Naive B cell (primary cell): ENCODE results near the gene RANBP17. TPM values are rescaled to one million over a fixed set of nuclear protein-coding genes. Genes with fewer than 3 reads are reported as not detected.
"Not testable (repeated sequence)": the region's sequence is repeated elsewhere in the genome, so short reads cannot be mapped to it uniquely, and the experiment has no call there.

Source experiments
- ATAC-seq, 2 donors: fragments of 150-1000 bp; cut with Tn5 transposase; 2 replicates each; pipeline ENCODE4 v1.10.0; 2021; ENCODE audit warnings: low read depth in 2 of 2, mild to moderate bottlenecking in 2 of 2, moderate library complexity in 2 of 2
- DNase-seq: peaks from one replicate; pipeline ENCODE4 v3.0.0; 2022
- H3K27ac Mint-ChIP-seq, 6 donors: one replicate each; pipeline ENCODE4 v1.8.0; 2020 to 2022; ENCODE audit warnings: mild to moderate bottlenecking in 6 of 6, mixed read lengths in 6 of 6, moderate library complexity in 5 of 6, inconsistent platforms in 2 of 6
- H3K27me3 Mint-ChIP-seq, 3 donors: one replicate each; pipeline ENCODE4 v1.8.0; 2021 to 2022; ENCODE audit warnings: mixed read lengths in 3 of 3, mild to moderate bottlenecking in 1 of 3
- H3K36me3 Mint-ChIP-seq, 2 donors: one replicate each; pipeline ENCODE4 v1.8.0; 2020 to 2022; ENCODE audit warnings: mixed read lengths in 2 of 2, inconsistent platforms in 1 of 2, mild to moderate bottlenecking in 1 of 2
- H3K4me1 Mint-ChIP-seq, 3 donors: one replicate each; pipeline ENCODE4 v1.8.0; 2020 to 2022; ENCODE audit warnings: mixed read lengths in 3 of 3, inconsistent platforms in 1 of 3, mild to moderate bottlenecking in 1 of 3, moderate library complexity in 1 of 3
- H3K4me3 Mint-ChIP-seq, 8 donors: one replicate each; pipeline ENCODE4 v1.8.0; 2020 to 2022; ENCODE audit warnings: mild to moderate bottlenecking in 8 of 8, mixed read lengths in 8 of 8, moderate library complexity in 8 of 8, inconsistent platforms in 2 of 8
- H3K9me3 Mint-ChIP-seq, 7 donors: one replicate each; pipeline ENCODE4 v1.8.0; 2020 to 2022; ENCODE audit warnings: mixed read lengths in 7 of 7, mild to moderate bottlenecking in 5 of 7, inconsistent platforms in 2 of 7, moderate library complexity in 1 of 7
- polyA plus RNA-seq, 6 donors: library from polyadenylated mRNA; unstranded; fragments of 300-500 nt; fragmentation: Illumina TruSeq; gene quantifications; one replicate each; pipeline ENCODE4 v1.2.3, GENCODE V29; 2021; ENCODE audit warnings: low read depth in 6 of 6

Gene RANBP17
- polyA plus RNA-seq, 6 donors from 2014 or later: not detected

DNA sequence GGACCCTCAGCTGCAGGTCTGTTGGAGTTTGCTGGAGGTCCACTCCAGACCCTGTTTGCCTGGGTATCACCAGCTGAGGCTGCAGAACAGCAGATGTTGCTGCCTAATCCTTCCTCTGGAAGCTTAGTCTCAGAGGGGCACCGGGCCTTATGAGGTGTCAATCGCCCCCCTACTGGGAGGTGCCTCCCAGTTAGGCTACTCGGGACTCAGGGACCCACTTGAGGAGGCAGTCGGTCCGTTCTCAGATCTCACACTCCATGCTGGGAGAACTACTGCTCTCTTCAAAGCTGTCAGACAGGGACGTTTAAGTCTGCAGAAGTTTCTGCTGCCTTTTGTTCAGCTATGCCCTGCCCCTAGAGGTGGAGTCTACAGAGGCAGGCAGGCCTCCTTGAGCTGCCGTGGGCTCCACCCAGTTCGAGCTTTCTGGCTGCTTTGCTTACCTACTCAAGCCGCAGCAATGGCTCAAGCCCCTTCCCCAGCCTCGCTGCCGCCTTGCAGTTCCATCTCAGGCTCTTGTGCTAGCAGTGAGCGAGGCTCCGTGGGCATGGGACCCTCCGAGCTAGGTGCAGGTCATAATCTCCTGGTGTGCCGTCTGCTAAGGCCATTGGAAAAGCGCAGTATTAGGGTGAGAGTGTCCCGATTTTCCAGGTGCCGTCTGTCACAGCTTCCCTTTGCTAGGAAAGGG, 73.9 kb downstream of the RANBP17 start:
- DNase-seq, H3K4me3 Mint-ChIP-seq, ATAC-seq, H3K36me3 Mint-ChIP-seq, H3K4me1 Mint-ChIP-seq, H3K27ac Mint-ChIP-seq, H3K27me3 Mint-ChIP-seq: not testable (repeated sequence)
- H3K9me3 Mint-ChIP-seq: peaks cover 0 to 16% (median 6%) of the 10 kb centered on the region in 7 donors

DNA sequence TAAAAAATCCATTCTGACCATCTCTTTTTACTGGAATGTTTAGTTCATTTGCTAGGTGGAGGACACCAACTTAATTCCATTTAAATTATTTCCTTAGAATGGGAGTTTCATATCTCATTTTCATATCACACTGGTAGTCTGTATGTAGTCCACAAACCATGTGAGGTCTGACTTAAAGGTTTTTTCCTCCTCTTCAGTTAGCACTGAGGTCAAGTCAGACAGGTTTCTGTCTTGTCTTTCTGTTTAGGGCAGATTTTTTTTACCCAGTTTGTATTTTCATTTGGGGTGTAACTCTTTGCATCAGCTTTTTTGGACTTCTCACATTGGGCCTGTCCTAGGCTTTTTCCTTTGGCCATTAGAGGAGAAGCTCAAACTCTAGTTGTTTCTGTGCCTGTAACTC, 75.3 kb downstream of the RANBP17 start:
- H3K4me1 Mint-ChIP-seq: no peaks in the 10 kb centered on the region
- peaks cover 0 to 16% (median 4%) of the 10 kb centered on the region in 7 donors for H3K9me3 Mint-ChIP-seq
- DNase-seq (no peak), ATAC-seq (no peak)
- peaks cover 5 to 8% (median 6%) of the 10 kb centered on the region in 3 donors for H3K27me3 Mint-ChIP-seq
- H3K27ac Mint-ChIP-seq: no peak overlapping the region
- H3K36me3 Mint-ChIP-seq: no peaks in the 10 kb centered on the region
- no peak overlapping the region for H3K4me3 Mint-ChIP-seq

DNA sequence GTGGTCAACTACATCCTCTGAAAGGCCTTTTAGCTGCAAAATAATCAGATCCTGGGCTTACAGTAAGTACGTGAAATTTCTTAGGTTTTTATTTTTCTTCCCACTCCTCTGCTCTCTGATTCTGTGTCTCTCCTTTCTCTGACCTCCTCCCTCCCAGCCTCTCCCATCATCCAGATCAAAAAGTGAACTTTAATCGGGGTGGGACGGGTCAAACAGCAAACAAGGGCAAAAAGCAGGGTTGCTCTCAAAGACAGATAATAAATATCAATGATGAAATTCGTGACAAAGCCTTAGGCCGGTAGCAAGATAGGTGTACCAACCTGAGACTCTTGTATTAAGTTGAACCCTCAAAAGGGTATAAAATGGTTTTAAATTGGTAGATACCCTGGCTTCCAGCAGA, 76.1 kb downstream of the RANBP17 start:
- DNase-seq (no peak), ATAC-seq (no peak)
- Mint-ChIP-seq H3K27ac (no peak overlapping the region), H3K4me3 (no peak overlapping the region), H3K9me3 (peaks cover 0 to 16% (median 2%) of the 10 kb centered on the region in 7 donors), H3K36me3 (no peaks in the 10 kb centered on the region), H3K27me3 (peaks cover 5 to 8% (median 6%) of the 10 kb centered on the region in 3 donors), H3K4me1 (no peaks in the 10 kb centered on the region)

DNA sequence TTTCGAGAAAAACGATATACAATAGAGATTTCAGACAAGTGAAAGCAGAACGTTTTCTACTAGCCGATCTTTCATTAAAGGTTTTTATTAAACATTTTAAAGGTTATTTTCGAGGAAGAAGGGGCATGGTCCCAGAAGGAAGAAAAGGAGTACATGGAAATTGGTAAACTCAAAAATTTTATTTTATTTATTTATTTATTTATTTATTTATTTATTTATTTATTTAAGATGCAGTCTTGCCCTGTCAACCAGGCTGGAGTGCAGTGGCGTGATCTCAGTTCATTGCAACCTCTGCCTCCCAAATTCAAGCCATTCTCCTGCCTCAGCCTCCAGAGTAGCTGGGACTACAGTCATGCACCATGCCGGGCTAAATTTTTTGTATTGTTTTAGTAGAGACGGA, 77.4 kb downstream of the RANBP17 start:
- Mint-ChIP-seq H3K9me3 (peaks cover 0 to 12% (median 0%) of the 10 kb centered on the region in 7 donors), H3K4me3 (no peak overlapping the region), H3K27ac (no peak overlapping the region), H3K4me1 (no peaks in the 10 kb centered on the region), H3K27me3 (peaks cover 0 to 8% (median 6%) of the 10 kb centered on the region in 3 donors), H3K36me3 (no peaks in the 10 kb centered on the region)
- ATAC-seq: no peak
- DNase-seq: no peak

DNA sequence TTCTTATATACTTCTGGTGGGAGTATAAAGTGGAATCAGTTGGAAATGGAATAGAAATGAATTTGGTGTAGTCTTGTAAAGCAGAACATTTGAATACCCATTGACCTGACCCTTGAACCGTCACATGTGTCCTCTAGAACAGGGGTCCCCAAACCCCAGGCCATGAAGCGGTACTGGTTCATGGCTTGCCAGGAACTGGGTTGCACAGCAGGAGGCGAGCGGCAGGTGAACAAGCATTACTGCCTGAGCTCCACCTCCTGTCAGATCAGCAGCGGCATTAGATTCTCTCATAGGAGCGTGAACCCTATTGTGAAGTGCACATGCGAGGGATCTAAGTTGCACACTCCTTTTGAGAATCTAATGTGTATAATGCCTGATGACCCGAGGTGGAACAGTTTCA, 80.0 kb downstream of the RANBP17 start:
- no peak for ATAC-seq
- H3K27ac Mint-ChIP-seq: no peak overlapping the region
- H3K4me1 Mint-ChIP-seq: no peaks in the 10 kb centered on the region
- peaks cover 0 to 8% (median 0%) of the 10 kb centered on the region in 3 donors for H3K27me3 Mint-ChIP-seq
- H3K4me3 Mint-ChIP-seq: no peak overlapping the region
- DNase-seq: no peak
- H3K36me3 Mint-ChIP-seq: no peaks in the 10 kb centered on the region
- H3K9me3 Mint-ChIP-seq: peaks cover 0 to 12% (median 0%) of the 10 kb centered on the region in 7 donors

DNA sequence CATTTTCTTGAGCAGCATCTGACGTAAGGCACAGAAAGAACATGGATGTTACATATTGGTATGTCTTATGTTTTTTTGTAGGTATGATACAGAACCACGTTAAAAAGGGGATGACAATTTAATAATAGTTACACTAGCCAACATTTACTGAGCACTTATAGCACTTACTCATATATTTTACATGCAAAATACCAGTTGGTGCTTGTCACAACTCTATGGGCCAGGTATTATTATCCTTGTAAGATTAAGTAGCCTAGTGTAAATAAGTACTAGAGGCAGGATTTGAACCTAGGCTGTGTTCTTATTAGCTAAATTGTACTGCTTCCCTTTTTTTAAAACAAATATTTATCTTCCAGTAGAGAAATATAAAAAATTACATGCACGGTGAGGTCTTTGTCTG, 83.5 kb downstream of the RANBP17 start:
- Mint-ChIP-seq H3K4me1 (no peaks in the 10 kb centered on the region), H3K4me3 (no peak overlapping the region), H3K9me3 (no peaks in the 10 kb centered on the region), H3K27me3 (no peaks in the 10 kb centered on the region), H3K27ac (no peak overlapping the region), H3K36me3 (no peaks in the 10 kb centered on the region)
- DNase-seq (no peak), ATAC-seq (no peak)

DNA sequence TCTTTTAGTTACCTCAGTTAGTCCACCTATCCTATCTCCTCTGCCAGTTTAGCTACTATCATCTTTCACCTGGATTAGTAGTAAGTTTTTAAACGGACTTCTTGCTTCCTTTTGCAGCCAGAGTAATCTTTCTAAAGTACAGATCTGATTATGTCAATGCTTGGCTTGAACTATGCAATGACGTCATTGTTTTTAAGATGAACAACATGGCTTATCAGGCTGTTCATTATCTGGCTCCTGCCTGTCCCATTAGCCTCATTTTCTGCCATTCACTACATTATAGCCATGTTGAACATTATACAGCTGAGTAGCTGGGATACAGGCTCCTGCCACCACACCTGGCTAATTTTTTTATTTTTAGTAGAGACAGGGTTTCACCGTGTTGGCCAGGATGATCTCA, 98.7 kb downstream of the RANBP17 start:
- ATAC-seq (no peak), DNase-seq (no peak)
- H3K27ac Mint-ChIP-seq: no peak overlapping the region
- H3K4me1 Mint-ChIP-seq: no peaks in the 10 kb centered on the region
- H3K27me3 Mint-ChIP-seq: no peaks in the 10 kb centered on the region
- peaks cover 0 to under 1% (median 0%) of the 10 kb centered on the region in 7 donors for H3K9me3 Mint-ChIP-seq
- H3K36me3 Mint-ChIP-seq: no peaks in the 10 kb centered on the region
- H3K4me3 Mint-ChIP-seq: no peak overlapping the region

DNA sequence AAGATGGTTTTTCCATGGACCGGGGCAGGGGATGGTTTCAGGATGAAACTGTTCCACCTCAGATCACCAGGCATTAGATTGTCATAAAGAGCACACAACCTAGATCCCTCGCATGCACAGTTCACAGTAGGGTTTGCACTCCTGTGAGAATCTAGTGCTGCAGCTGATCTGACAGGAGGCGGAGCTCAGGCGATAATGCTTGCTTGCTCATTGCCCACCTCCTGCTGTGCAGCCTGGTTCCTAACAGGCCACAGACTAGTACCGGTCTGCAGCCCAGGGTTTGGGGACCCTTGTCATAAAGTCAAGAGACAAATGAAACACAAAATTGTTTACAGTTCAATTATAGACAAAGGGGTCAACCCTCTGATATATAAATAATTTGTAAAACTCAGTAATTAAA, 101.7 kb downstream of the RANBP17 start:
- Mint-ChIP-seq H3K4me1 (no peaks in the 10 kb centered on the region), H3K27me3 (no peaks in the 10 kb centered on the region), H3K36me3 (no peaks in the 10 kb centered on the region), H3K9me3 (peaks cover 0 to 2% (median 0%) of the 10 kb centered on the region in 7 donors), H3K27ac (no peak overlapping the region), H3K4me3 (no peak overlapping the region)
- ATAC-seq (no peak), DNase-seq (no peak)

DNA sequence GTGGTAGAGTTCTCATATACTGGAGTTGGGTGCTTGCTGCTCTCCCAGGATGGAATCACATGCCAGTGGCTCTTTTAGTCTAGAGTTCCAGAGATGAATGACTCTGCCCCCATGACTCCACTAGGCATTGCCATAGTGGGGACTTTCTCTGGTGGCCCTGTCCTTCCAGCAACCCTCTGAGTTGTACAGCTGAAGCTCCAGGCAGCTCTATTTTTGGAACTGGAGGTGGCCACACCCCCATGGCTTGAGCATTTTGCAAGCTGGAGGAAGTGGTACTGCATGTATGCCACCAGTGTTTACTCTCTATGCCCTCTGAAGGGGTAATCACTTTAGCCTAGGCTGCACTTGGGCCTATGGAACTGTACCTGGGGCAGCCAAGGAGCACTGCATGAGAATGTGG, 112.6 kb downstream of the RANBP17 start:
- no peak overlapping the region for H3K4me3 Mint-ChIP-seq
- peaks cover 0 to under 1% of the 10 kb centered on the region in 2 donors for H3K36me3 Mint-ChIP-seq
- no peak overlapping the region for H3K27ac Mint-ChIP-seq

DNA sequence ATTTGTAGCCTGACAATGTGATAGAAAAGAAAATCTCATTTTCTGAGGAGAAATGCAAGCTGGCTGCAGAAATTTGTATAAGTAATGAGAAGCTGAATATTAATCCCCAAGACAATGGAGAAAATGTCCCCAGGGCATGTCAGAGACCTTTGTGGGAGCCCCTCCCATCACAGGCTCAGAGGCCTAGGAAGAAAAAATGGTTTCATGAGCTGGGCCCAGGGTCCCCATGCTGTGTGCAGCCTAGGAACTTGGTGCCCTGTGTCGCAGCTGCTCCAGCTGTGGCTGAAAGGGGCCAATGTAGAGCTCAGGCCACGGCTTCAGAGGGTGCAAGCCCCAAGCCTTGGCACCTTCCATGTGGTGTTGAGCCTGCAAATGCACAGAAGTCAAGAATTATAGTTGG, 118.4 kb downstream of the RANBP17 start:
- not testable (repeated sequence) for H3K36me3 Mint-ChIP-seq, H3K27ac Mint-ChIP-seq, ATAC-seq, H3K27me3 Mint-ChIP-seq, H3K4me3 Mint-ChIP-seq, DNase-seq, H3K4me1 Mint-ChIP-seq
- H3K9me3 Mint-ChIP-seq: peaks cover 12 to 48% (median 26%) of the 10 kb centered on the region in 7 donors

More for the DNA sequence above, 112.6 kb downstream of the RANBP17 start:
- H3K27me3 Mint-ChIP-seq: no peaks in the 10 kb centered on the region
- no peak for DNase-seq
- ATAC-seq: no peak
- H3K9me3 Mint-ChIP-seq: peaks cover 0 to 17% (median 7%) of the 10 kb centered on the region in 7 donors
- no peaks in the 10 kb centered on the region for H3K4me1 Mint-ChIP-seq

DNA sequence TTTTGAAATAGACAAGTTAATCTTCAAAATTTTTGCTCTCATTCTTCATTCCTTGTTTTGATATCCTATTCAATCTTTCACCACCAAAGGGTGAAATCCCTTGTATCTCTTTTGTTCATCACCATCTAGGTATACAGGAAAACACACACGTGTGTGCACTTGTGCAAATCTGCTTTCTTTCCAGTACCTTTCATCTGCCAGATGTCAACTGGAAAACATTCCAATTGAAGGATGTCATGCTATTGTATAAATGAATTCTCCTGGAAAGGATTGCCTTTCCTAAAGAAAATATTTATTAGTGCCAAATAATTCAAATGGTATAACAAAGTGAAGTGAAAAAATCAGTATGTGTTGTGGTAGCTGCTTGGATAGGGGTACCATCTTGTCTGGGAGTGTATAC, 123.7 kb downstream of the RANBP17 start:
- Mint-ChIP-seq H3K4me1 (no peaks in the 10 kb centered on the region), H3K27me3 (no peaks in the 10 kb centered on the region), H3K9me3 (peaks cover 7 to 21% (median 10%) of the 10 kb centered on the region in 7 donors), H3K36me3 (no peaks in the 10 kb centered on the region), H3K4me3 (no peak overlapping the region), H3K27ac (no peak overlapping the region)
- ATAC-seq (no peak), DNase-seq (no peak)

DNA sequence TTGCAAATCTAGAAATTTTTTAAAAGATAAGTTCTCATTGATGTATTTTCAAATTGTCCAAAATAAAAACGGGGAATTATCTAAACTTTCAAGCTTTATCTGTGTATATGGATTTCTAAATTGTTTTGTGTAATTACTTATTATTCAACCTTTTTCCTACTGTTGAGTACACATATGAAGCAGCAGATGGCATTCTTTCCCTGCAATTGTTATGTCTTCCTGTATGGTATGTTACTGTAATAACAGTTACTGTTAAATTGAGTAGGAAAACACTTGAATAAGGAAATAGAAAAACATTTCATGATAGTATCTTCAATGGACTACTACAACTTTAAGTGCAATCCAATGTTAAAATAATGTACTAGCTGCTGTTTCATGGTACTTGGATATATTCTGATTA, 124.8 kb downstream of the RANBP17 start:
- Mint-ChIP-seq H3K4me1 (no peaks in the 10 kb centered on the region), H3K27ac (no peak overlapping the region), H3K4me3 (no peak overlapping the region), H3K27me3 (no peaks in the 10 kb centered on the region), H3K36me3 (no peaks in the 10 kb centered on the region), H3K9me3 (peaks cover 0 to 10% (median 4%) of the 10 kb centered on the region in 7 donors)
- ATAC-seq (no peak), DNase-seq (no peak)

DNA sequence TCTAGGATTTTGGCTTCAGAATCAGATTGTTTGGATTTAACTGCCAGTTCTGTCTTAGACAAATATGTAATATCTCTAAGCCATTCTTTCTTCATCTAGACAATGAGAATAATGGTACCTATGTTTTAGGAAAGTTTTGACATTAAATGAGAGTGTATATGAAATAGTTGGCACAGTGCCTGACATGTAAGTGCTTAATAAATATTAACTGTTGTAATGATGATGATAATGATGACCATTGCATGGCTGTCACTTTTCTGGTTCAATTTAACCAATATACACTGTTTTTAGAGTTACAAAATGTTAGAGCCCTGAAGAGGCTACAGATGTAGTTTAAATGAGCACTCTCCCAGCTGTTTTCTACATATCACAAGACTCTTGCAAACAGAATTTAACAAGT, 131.7 kb downstream of the RANBP17 start:
- Mint-ChIP-seq H3K36me3 (no peaks in the 10 kb centered on the region), H3K4me1 (no peaks in the 10 kb centered on the region), H3K27me3 (no peaks in the 10 kb centered on the region), H3K27ac (no peak overlapping the region), H3K4me3 (no peak overlapping the region), H3K9me3 (no peaks in the 10 kb centered on the region)
- DNase-seq: no peak
- no peak for ATAC-seq

DNA sequence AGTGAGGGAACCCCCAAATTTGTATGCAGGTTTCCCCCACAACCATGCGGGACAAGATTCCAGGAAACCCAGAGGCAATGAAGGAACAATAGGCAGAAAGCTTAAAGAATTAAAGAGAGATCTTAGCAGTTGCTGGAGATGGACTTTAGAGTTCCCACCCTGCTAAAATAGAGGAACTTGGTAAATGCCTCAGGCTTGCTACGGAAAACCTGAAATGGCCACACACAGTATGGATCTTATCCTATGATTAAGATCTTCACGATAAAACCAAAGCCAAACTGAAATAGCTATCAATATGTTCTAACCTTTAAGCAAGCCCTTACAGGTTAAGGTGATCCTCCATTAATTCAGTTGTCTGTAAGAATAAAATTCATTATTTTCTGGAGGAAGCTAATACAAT, 148.3 kb downstream of the RANBP17 start:
- DNase-seq (no peak), ATAC-seq (no peak)
- H3K27ac Mint-ChIP-seq: no peak overlapping the region
- no peaks in the 10 kb centered on the region for H3K4me1 Mint-ChIP-seq
- peaks cover 1 to 17% (median 6%) of the 10 kb centered on the region in 7 donors for H3K9me3 Mint-ChIP-seq
- no peaks in the 10 kb centered on the region for H3K27me3 Mint-ChIP-seq
- no peak overlapping the region for H3K4me3 Mint-ChIP-seq
- H3K36me3 Mint-ChIP-seq: peaks cover 0 to 8% of the 10 kb centered on the region in 2 donors
